Measurements from ENCODE around the gene NF1.
"Not testable (repeated sequence)": the region's sequence is repeated elsewhere in the genome, so short reads cannot be mapped to it uniquely, and the experiment has no call there.

GRCh38 chr17:31312223-31312622 lies 217.4 kb downstream of the NF1 start:
- TF ChIP-seq CTCF, POLR2A (IDR thresholded peaks at IDR 0.05): not testable (repeated sequence)
